SU-DHL-6 (cell line): ENCODE data around the gene ANGPTL8.

ENCODE experiments used
- H2AFZ ChIP-seq: fragments of 200-600 bp; sonication (generic); 2 replicates; pipeline ENCODE4 v1.6.1; 2014; ENCODE audit warnings: low read depth, mild to moderate bottlenecking, moderate library complexity, mixed read lengths, antibody characterized with exemption, low read length; ENCODE audit not compliant: severe bottlenecking
- H3F3A ChIP-seq: fragments of 200-600 bp; shearing (Covaris generic); 2 replicates; pipeline ENCODE4 v1.6.0; 2016; ENCODE audit warnings: antibody characterized with exemption, mild to moderate bottlenecking; ENCODE audit not compliant: insufficient read depth
- H3K27ac ChIP-seq: fragments of 200-600 bp; sonication (generic); 2 replicates; pipeline ENCODE4 v1.5.1; 2016; ENCODE audit warnings: low read depth, mild to moderate bottlenecking, low read length, moderate library complexity, mixed read lengths
- H3K27me3 ChIP-seq: fragments of 200-600 bp; sonication (generic), shearing (Covaris generic); 2 replicates; pipeline ENCODE4 v1.6.0; 2014; ENCODE audit warnings: mild to moderate bottlenecking, low read length
- H3K36me3 ChIP-seq: fragments of 200-600 bp; sonication (generic); 2 replicates; pipeline ENCODE4 v1.6.1; 2014; ENCODE audit warnings: mild to moderate bottlenecking, low read length, mixed read lengths
- H3K4me2 ChIP-seq: fragments of 300-600, 200-600 bp; shearing (Covaris generic), sonication (generic); 2 replicates; pipeline ENCODE4 v1.6.0; 2014; ENCODE audit warnings: low read length, low read depth, mild to moderate bottlenecking; ENCODE audit not compliant: poor library complexity, severe bottlenecking
- H3K4me3 ChIP-seq: fragments of 200-600 bp; sonication (generic); 2 replicates; pipeline ENCODE4 v1.5.1; 2014; ENCODE audit warnings: antibody characterized with exemption, low read length, mild to moderate bottlenecking, mixed read lengths; ENCODE audit not compliant: insufficient read depth, poor library complexity, severe bottlenecking
- H3K79me2 ChIP-seq: fragments of 200-600 bp; sonication (generic); 2 replicates; pipeline ENCODE4 v1.6.1; 2014; ENCODE audit warnings: mild to moderate bottlenecking, low read length, moderate library complexity; ENCODE audit not compliant: insufficient read depth
- H3K9ac ChIP-seq: fragments of 200-600 bp; sonication (generic); 2 replicates; pipeline ENCODE4 v1.7.0; 2014; ENCODE audit warnings: mild to moderate bottlenecking, low read length
- H3K9me2 ChIP-seq: fragments of 200-600 bp; sonication (generic); replicated peaks from 2 replicates; pipeline ENCODE4 v1.6.1; 2014; ENCODE audit warnings: low read length; ENCODE audit not compliant: insufficient read depth
- H3K9me3 ChIP-seq: fragments of 200-600 bp; sonication (generic); 2 replicates; pipeline ENCODE4 v1.6.1; 2014; ENCODE audit warnings: low read length, mixed read lengths; ENCODE audit not compliant: insufficient read depth
- H4K20me1 ChIP-seq: fragments of 200-600 bp; sonication (generic); 2 replicates; pipeline ENCODE4 v1.6.1; 2014; ENCODE audit warnings: low read depth, mild to moderate bottlenecking, antibody characterized with exemption, low read length, moderate library complexity, mixed read lengths
- CTCF ChIP-seq: fragments of 200-600 bp; sonication (generic); IDR thresholded peaks from one replicate; pipeline ENCODE4 v1.5.1; 2017; ENCODE audit warnings: antibody characterized with exemption, mild to moderate bottlenecking, low read length, moderate library complexity; ENCODE audit not compliant: insufficient read depth, poor library complexity, severe bottlenecking
- EZH2phosphoT487 ChIP-seq: fragments of 200-600 bp; sonication (generic), shearing (Covaris generic); conservative IDR thresholded peaks from 2 replicates; pipeline ENCODE4 v1.6.1; 2018; ENCODE audit warnings: mild to moderate bottlenecking, antibody characterized with exemption, low read length, moderate library complexity, mixed read lengths

ANGPTL8 gene

GRCh38 chr19:11240008-11240444, 607 bp downstream of the ANGPTL8 start:
- Histone ChIP-seq H3F3A (no peaks in the 10 kb centered on the region), H3K9me2 (no peaks in the 10 kb centered on the region), H3K4me3 (no peak overlapping the region), H3K9ac (no peak overlapping the region), H3K27me3 (no peaks in the 10 kb centered on the region), H4K20me1 (no peaks in the 10 kb centered on the region), H3K4me2 (no peak overlapping the region), H3K9me3 (no peaks in the 10 kb centered on the region), H3K27ac (no peak overlapping the region), H2AFZ (no peak overlapping the region), H3K79me2 (no peaks in the 10 kb centered on the region), H3K36me3 (no peaks in the 10 kb centered on the region)
- TF ChIP-seq EZH2phosphoT487 (no peak), CTCF (no peak)

DNA sequence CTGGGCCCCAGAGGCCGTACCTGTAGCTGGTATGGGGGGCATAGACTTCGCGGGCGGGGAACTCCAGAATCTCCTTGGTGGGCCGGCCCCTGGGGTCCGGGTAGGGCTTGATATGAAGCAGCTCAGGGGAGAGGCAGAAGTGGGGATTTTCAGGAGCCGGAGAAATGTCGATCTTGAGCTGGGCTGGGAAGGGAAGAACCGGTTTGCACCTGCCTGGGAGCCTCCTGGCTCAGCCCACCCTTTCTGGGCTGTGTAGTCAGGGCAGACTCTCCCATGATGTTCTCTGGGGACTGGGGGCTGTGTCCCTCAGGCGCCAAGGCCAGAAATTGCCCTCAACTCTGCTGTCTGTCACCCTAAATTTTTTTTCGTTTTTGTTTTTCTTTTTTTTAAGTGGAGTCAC, 2.6 kb downstream of the ANGPTL8 start:
- Histone ChIP-seq H3K9me3 (no peaks in the 10 kb centered on the region), H3K27me3 (no peaks in the 10 kb centered on the region), H3K4me3 (no peak overlapping the region), H4K20me1 (no peaks in the 10 kb centered on the region), H3K79me2 (no peaks in the 10 kb centered on the region), H3K27ac (no peak overlapping the region), H3F3A (no peaks in the 10 kb centered on the region), H2AFZ (no peak overlapping the region), H3K9me2 (no peaks in the 10 kb centered on the region), H3K4me2 (no peak overlapping the region), H3K36me3 (no peaks in the 10 kb centered on the region), H3K9ac (no peak overlapping the region)
- no peak for TF ChIP-seq EZH2phosphoT487
- no peak for TF ChIP-seq CTCF

DNA sequence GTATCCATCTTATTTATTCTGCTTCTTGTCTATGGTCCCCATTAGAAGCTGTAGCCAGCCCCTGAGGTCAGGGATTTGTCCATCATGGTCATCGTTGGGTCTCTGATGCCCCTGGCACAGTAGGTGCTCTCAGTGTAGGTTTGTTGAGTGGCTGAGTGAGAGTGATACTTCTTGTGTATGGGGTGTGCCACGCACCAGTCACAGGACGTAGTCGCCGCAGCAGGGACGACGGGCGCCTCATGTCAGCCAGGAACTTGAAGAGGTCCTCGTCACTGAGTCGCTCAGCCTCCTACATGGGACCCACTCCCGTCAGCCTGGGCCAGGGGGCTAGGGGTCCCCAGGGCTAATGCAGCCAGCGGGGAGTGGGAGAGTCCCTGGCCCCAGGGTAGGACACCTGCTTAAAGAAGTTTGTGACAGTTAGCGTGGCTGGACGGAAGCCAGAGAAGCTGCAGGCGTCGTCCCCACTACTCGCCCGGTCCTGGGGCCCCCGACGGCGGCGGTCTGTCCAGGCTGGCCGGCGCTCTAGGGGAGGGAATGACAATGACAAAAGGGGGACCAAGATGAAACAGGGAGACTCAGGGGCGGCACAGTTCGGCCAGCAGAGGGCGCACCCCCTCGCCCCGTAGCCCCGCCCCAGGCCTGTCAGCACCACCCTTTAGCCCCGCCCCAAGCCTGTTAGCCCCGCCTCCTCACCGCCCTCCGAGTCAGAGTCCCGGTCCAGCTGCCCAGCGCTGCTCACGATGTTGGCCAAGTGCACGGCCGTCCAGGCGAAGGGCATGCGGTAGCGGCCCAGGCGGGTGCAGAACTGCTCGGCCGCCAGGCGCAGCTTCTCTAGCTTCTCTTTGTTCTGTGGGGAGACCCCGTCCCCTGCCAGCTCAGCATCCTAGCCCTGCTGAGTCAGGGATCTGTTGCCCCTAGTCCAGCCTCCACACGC, 3.7 kb downstream of the ANGPTL8 start:
- H3K79me2 ChIP-seq = no peaks in the 10 kb centered on the region
- H3K4me3 ChIP-seq = no peak overlapping the region
- H3K9ac ChIP-seq = no peak overlapping the region
- peak overlapping the region; percentile 59 for H3K4me2 ChIP-seq
- no peaks in the 10 kb centered on the region for H4K20me1 ChIP-seq
- no peaks in the 10 kb centered on the region for H3K27me3 ChIP-seq
- H3F3A ChIP-seq = no peaks in the 10 kb centered on the region
- no peaks in the 10 kb centered on the region for H3K9me3 ChIP-seq
- no peak overlapping the region for H3K27ac ChIP-seq
- no peaks in the 10 kb centered on the region for H3K36me3 ChIP-seq
- H3K9me2 ChIP-seq = no peaks in the 10 kb centered on the region
- no peak overlapping the region for H2AFZ ChIP-seq
- TF ChIP-seq CTCF (peak; percentile 77), EZH2phosphoT487 (no peak)
